HG03066 (cell line): ENCODE results near the gene PDX1.

Source experiments
- ATAC-seq: cut with Tn5 transposase; IDR thresholded peaks from one replicate; pipeline ENCODE4 v1.9.1; 2021; ENCODE audit warnings: low read depth; ENCODE audit not compliant: unreplicated experiment

Gene PDX1

GRCh38 chr13:27919934-27920676 is at the start of gene PDX1:
Gene PDX1, plus strand, starts transcription at chr13:27920000. Its CDS starts 139 bp downstream, at chr13:27920139.
- ATAC-seq, result peak; percentile 60

DNA sequence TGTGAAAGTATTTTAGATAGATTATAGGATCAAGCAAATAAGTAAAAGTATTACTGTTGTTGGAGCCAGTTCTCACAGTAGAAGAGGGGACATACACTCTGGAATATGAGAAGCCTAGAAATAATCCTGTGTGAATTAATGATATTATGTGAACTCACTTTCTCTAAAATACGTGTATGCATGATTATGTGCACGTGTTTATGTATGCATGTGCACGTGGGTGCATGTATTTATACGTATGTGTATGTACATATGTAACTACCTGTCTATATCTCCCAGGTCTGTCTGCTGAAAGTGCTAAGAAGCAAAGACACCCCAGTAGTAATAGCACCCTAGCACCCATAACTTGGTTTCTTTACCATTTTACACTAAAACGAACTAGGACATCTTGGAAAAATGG is 41.5 kb upstream of the PDX1 start:
- no peak for ATAC-seq

GRCh38 chr13:27889471-27889870 is 30.3 kb upstream of the PDX1 start:
- ATAC-seq, result no peak

DNA sequence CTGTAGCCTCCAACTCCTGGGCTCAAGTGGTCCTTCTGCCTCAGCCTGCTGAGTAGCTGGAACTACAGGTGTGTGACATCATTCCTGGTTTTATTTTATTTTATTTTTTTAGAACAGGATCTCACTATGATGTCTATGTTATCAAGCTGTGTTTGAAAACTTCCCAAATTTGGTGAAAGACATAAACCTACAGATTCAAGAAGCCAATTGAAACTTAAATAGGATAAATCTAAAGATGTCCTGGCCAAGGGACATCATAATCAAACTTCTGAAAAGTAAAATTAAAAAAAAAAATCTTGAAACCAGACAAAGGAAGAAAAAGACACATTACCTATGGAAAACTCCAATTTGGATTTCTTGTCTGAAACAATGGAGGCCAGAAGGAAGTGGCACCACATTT is 23.1 kb upstream of the PDX1 start:
- ATAC-seq, result no peak

DNA sequence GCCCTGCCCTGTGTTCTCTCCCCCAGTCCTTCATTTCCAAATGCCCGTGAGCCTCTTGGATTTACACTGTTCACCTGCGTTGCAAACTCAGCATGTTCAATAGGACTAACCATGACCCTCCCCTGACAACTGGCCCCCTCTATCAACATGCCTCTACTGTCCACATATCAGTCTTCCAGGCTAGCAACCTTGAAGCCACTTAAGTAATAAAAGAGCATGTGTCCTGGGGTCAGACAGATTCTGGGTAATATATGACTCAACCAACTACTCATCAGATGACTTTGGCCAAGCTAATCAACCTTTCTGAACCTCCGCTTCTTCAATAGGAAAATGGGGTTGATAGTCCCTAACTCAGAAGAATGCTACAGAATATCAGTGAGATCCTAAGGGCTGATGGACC is 15.1 kb upstream of the PDX1 start:
- ATAC-seq, result no peak

GRCh38 chr13:27905650-27906049 is 14.2 kb upstream of the PDX1 start:
- ATAC-seq, result no peak

- no peak for ATAC-seq
These were observed 12.5 kb upstream of the PDX1 start for GRCh38 chr13:27907121-27907787.

GRCh38 chr13:27909378-27909777 is 10.4 kb upstream of the PDX1 start:
- no peak for ATAC-seq

GRCh38 chr13:27911521-27911920 is 8.3 kb upstream of the PDX1 start:
- ATAC-seq, result no peak

DNA sequence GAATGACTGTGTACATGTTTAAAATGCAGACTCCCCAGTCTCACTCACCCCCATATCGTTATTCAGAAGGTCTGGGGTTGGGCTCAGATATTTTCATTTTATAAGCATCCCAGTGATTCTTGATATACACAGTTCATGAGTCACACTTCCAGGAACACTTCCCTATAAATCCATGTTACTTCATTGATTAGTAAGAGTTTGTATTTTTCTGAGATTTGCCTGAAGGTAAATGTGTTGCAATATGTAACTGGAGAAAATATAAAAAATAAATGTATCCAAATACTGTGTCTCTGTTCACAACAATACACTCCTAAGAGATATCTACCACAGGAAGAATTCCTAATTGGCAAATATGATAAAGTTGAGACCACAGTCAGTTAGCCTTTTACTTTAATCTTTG is 6.6 kb upstream of the PDX1 start:
- ATAC-seq, result no peak

DNA sequence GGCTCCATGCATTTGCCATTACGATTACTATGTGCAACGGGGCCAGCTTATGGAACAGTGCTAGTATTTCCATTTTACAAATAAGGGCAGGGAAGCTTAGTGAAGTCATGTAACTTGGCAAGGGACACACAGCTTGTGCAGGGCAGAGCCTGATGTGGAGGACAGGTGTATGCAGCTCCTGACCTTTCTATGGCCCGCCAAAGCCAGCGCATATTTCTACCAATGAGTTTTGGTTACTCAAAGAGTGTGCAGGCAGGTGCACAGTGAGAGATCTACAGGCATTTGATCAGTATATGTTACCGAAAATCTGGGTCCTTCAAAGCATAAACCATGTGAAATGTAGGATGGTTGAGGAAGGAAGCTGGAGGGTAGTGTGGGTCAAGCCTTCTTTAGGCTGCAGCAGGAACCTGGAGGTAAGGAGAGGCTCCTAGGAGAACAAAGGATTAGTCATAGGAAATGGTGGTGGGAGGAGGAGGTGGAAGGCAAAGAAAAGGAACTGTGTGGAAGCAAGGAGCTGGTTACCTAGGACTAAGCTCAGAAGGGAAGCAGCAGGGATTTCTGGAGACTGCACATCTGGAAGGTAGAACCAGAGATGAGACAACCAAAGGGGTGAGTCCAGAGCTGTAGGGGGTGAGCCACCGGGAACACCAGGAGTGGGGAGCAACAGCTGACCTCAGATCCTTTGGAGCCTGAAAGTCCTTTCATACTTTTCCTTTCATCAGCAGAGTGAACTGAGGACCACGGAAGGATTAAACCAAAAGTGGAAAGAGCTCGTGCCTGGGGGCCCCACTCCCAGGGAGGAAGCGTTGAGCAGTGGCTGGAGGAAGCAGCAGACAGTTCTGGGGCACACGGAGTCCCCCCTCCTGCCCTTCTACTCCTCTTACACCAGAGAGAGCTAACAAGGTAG is 4.2 kb upstream of the PDX1 start:
- no peak for ATAC-seq

DNA sequence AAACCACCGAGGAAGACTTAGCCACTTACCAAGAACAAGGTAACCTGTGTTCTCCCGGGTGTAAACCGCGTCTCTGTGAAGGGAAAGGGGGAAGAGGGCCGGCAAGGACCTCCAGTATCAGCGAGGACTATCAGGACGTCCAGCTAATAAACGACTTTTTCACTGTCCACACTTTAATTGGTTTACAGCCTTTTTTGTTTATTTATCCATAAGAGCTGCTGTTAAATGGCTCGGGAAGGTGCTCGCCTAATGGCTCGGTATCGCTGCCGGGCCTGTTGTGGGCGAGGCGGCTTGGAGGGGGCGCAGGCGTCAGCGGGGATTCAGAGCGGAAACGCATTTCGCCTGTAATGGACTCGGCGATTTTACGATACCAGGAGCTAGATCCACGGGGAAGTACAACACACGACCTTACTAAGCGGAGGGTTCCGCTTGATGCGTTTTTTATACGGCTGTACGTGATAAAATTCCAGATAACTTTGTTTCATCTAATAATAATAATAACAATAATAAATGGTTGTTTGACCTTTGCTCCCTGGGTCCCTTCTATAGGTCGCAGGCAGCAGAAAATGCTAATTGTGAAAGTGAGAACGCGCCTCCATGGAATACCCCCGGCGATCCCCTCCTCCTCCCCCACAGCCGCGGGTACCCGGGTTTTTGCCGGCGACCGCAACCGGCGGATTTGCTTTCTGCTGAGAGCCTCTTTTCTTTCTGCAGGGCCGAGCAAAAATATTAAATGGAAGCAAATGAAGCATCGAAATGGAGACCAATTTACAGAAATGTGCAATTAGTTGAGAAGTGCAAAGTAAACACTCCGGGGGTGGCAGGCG is 2.5 kb upstream of the PDX1 start:
- ATAC-seq, result no peak

DNA sequence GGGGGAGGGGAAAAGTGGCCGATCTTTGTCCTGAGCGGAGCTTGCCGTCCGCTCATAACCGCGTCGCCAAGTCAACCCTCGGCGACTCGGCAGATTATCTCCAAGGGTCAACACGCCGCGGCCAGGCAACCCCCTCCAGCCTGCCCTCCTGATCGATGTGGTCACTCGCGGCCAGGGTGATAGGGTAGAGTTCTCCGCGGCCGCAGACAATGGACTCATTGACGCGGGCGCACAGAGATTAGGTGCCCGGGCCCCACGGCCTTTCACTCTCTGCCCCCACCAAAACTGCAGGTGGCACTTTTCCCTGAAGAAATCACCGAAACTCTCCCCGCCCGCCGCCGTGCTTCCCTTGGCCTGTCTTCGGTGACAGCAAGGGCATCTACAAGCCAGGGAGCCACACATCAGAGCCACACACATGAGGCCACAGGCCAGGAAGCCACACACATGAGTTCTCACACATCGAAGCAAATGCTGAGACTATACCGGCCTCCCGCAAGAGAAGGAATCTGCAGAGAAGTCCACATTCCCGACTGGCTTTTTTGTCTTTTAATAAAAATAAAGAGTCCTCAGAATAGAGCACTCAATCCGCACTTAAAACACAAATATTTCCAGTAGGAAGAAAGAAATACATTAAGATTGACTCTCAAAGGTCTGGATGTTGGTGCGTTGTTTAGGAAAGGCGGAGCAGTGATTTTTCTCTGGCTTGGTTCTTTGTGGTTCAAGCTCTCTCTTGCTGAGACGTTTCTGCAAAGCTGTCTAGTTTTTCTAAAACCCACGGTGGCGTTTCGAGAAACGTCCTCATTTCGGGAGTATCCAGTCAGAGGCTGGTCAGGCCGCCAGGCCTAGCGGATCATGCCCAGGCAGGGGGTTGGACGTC is 1.5 kb upstream of the PDX1 start:
- ATAC-seq, result no peak

GRCh38 chr13:27918918-27919658 is 712 bp upstream of the PDX1 start:
- no peak for ATAC-seq

GRCh38 chr13:27919659-27919933 is 204 bp upstream of the PDX1 start:
- ATAC-seq, result no peak

DNA sequence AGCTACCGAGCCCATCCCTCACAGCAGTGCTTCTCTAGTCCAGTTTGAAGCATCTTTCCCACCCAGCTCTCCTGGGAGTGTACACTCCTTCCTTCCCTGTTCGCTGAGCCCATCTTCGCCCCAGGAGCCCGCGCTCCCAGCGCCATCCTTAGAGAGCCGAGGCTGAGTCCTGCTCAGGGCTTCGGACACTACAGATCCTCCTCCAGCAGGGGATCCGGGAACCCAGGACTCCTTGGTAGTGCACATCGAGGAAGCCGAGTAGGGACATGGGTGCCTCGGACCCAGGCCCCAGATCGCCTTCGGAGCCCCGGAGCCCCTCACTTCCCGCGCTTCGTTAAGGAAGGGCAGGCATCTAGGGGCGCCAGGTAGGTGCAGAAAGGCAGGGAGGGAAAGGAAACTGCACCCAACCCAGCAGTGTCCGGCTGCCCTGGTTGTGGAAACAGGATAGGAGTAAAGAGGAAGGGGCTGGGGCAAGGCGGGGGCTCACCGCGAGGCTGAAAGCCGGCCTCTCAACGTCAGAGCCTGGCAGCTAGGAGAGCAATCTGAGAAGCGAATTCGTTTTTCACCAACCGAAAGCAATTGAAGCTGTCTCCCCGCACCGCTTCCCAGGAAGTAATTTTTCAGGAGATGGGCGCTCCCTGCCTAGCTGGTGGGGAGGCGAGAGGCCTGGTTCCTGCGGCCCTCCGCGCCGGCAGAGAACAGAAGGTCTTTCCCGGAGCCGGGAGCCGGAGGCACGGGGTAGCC is 1.0 kb downstream of the PDX1 start:
- ATAC-seq, result no peak

DNA sequence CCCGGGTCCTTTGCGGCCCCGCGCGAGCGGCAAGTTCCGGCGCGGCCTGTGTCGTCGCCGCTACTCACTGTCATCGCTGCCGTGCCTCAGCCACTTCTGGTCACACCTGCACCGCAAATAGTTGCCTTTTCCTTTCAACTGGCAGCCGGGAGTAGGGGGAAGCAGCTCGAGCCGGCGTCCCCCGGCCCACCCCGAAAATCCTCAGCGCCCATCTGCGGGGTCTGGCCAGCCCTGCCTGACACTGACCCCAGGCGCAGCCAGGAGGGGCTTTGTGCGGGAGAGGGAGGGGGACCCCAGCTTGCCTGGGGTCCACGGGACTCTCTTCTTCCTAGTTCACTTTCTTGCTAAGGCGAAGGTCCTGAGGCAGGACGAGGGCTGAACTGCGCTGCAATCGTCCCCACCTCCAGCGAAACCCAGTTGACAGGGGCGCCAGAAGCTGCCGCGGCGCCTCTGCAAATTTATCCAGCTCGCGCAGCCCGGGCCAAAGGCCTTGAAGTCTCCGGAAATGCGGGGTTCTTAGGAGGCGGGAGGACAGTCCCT is 1.7 kb downstream of the PDX1 start:
- ATAC-seq, result no peak
